OCI-LY1 (cell line): ENCODE results near the gene CHSY1.

Experiments
- EZH2 ChIP-seq: fragments of 200-600 bp; sonication (generic), shearing (Covaris generic); IDR thresholded peaks from 2 replicates; pipeline ENCODE4 v1.8.0; 2017; ENCODE audit warnings: borderline replicate concordance, mixed run types, mild to moderate bottlenecking, antibody characterized with exemption, low read length, moderate library complexity, mixed read lengths
- TF ChIP-seq, protein P1 (sequence below): fragments of 200-600 bp; sonication (generic), shearing (Covaris generic); IDR thresholded peaks from 2 replicates; pipeline ENCODE4 v1.5.1; 2017; ENCODE audit warnings: mild to moderate bottlenecking, antibody characterized with exemption, low read length, moderate library complexity, mixed read lengths

DNA sequence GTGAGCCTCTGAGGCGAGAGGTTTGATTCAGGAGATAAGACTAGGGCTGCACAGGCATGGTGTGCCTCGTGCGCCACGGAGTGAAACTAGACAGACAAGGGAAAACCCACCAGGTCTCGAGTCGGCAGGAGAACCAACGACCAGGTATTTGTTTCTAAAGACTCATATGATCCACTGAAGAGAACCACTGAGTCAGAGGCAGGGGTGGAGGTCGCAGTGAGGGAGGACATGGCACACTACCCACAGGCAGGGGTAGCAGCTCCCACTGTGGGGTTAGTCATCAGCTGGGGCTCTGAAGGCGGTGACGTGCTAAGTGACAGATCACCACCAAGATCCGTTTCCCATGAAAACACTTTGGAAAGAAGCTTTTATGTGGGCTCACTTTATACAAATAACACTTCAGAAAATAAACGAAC, 45.7 kb downstream of the CHSY1 start:
- TF ChIP-seq, protein P1, sequence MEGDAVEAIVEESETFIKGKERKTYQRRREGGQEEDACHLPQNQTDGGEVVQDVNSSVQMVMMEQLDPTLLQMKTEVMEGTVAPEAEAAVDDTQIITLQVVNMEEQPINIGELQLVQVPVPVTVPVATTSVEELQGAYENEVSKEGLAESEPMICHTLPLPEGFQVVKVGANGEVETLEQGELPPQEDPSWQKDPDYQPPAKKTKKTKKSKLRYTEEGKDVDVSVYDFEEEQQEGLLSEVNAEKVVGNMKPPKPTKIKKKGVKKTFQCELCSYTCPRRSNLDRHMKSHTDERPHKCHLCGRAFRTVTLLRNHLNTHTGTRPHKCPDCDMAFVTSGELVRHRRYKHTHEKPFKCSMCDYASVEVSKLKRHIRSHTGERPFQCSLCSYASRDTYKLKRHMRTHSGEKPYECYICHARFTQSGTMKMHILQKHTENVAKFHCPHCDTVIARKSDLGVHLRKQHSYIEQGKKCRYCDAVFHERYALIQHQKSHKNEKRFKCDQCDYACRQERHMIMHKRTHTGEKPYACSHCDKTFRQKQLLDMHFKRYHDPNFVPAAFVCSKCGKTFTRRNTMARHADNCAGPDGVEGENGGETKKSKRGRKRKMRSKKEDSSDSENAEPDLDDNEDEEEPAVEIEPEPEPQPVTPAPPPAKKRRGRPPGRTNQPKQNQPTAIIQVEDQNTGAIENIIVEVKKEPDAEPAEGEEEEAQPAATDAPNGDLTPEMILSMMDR, result no peak
- no peak for TF ChIP-seq EZH2
